HG02588 (cell line): ENCODE measurements around the gene MRPL41.
"Not testable (repeated sequence)": the region's sequence is repeated elsewhere in the genome, so short reads cannot be mapped to it uniquely, and the experiment has no call there.

Experiments used
- ATAC-seq: cut with Tn5 transposase; IDR thresholded peaks from one replicate; pipeline ENCODE4 v1.9.1; 2021; ENCODE audit warnings: mild to moderate bottlenecking, moderate library complexity; ENCODE audit not compliant: unreplicated experiment

The MRPL41 gene

GRCh38 chr9:137581361-137582285 is 29.9 kb downstream of the MRPL41 start:
- no peak for ATAC-seq

- ATAC-seq, result no peak
Measured at GRCh38 chr9:137582286-137582860, 30.7 kb downstream of the MRPL41 start.

- ATAC-seq, result no peak
Measured at GRCh38 chr9:137583347-137583746, 31.7 kb downstream of the MRPL41 start.

GRCh38 chr9:137583957-137584356 is 32.3 kb downstream of the MRPL41 start:
- no peak for ATAC-seq

GRCh38 chr9:137586854-137587253 is 35.2 kb downstream of the MRPL41 start:
- no peak for ATAC-seq

GRCh38 chr9:137588311-137588710 is 36.6 kb downstream of the MRPL41 start:
- no peak for ATAC-seq

- ATAC-seq, result no peak
Measured at GRCh38 chr9:137588891-137589290, 37.2 kb downstream of the MRPL41 start.

GRCh38 chr9:137589441-137590122 is 37.9 kb downstream of the MRPL41 start:
- peak; percentile 5 for ATAC-seq

GRCh38 chr9:137590123-137590468 is 38.4 kb downstream of the MRPL41 start:
- ATAC-seq, result no peak

GRCh38 chr9:137590469-137591383 is 39.0 kb downstream of the MRPL41 start, which contains the start of gene ZMYND19:
Gene ZMYND19, minus strand, starts transcription at chr9:137590512. Its CDS starts 249 bp downstream, at chr9:137590263.
- ATAC-seq, result peak; percentile 82

GRCh38 chr9:137592767-137593166 is 41.1 kb downstream of the MRPL41 start:
- ATAC-seq, result no peak

GRCh38 chr9:137593176-137593575 is 41.5 kb downstream of the MRPL41 start:
- ATAC-seq, result no peak

- ATAC-seq, result not testable (repeated sequence)
Measured at GRCh38 chr9:137596577-137596976, 44.9 kb downstream of the MRPL41 start.

GRCh38 chr9:137598943-137599342 is 47.3 kb downstream of the MRPL41 start:
- no peak for ATAC-seq
